WTC11 (cell line): Measurements from ENCODE around the gene KCNA2. TPM values are rescaled to one million over a fixed set of nuclear protein-coding genes. Genes with fewer than 3 reads are reported as not detected.

Experiments
- ATAC-seq: fragments of 200-7000 bp; cut with Tn5 transposase; 2 replicates; pipeline ENCODE4 v1.10.0; 2021; ENCODE audit warnings: mild to moderate bottlenecking, moderate library complexity
- CTCF ChIA-PET: fragments of 300-600 bp; sonication (Branson Sonifier 250); formaldehyde crosslinking; loops from one replicate; lab custom pipeline; 2021; ENCODE audit warnings: antibody characterized with exemption; lab: Charles Lee
- POLR2A ChIA-PET: fragments of 350-600 bp; sonication (Branson Sonifier 250); formaldehyde crosslinking; loops from one replicate; lab custom pipeline; 2021; ENCODE audit warnings: antibody characterized with exemption; lab: Charles Lee
- DNase-seq: peaks from one replicate; pipeline ENCODE4 v3.0.0; 2021; ENCODE audit warnings: low spot score
- H3K27ac Mint-ChIP-seq: 2 replicates; pipeline ENCODE4 v1.8.0; 2021; ENCODE audit warnings: mixed read lengths
- H3K27me3 Mint-ChIP-seq: 2 replicates; pipeline ENCODE4 v1.8.0; 2021; ENCODE audit warnings: low read depth, mild to moderate bottlenecking, moderate library complexity, mixed read lengths
- H3K36me3 Mint-ChIP-seq: 2 replicates; pipeline ENCODE4 v1.8.0; 2021; ENCODE audit warnings: mixed read lengths
- H3K4me1 Mint-ChIP-seq: 2 replicates; pipeline ENCODE4 v1.8.0; 2022; ENCODE audit warnings: mixed read lengths
- H3K4me3 Mint-ChIP-seq: 2 replicates; pipeline ENCODE4 v1.8.0; 2021; ENCODE audit warnings: mild to moderate bottlenecking, moderate library complexity, mixed read lengths
- H3K9me3 Mint-ChIP-seq: 2 replicates; pipeline ENCODE4 v1.8.0; 2021; ENCODE audit warnings: mixed read lengths
- CREB1 ChIP-seq: sonication (generic); formaldehyde crosslinking; IDR thresholded peaks from 2 replicates; pipeline ENCODE4 v1.8.0; 2023; ENCODE audit warnings: mild to moderate bottlenecking, missing genetic modification reagents
- ETV6 ChIP-seq: sonication (generic); formaldehyde crosslinking; IDR thresholded peaks from 2 replicates; pipeline ENCODE4 v1.8.1; 2022; ENCODE audit warnings: mild to moderate bottlenecking, missing genetic modification reagents
- FOXJ3 ChIP-seq: sonication (generic); formaldehyde crosslinking; IDR thresholded peaks from 2 replicates; pipeline ENCODE4 v1.9.0; 2021; ENCODE audit warnings: missing genetic modification reagents, mild to moderate bottlenecking, borderline replicate concordance
- HMGA2 ChIP-seq: fragments of 250-450 bp; sonication (Bioruptor Pico); IDR thresholded peaks from 2 replicates; pipeline ENCODE4 v1.4.0; 2021; ENCODE audit warnings: mild to moderate bottlenecking, moderate library complexity
- NFATC4 ChIP-seq: fragments of 250-450 bp; sonication (Bioruptor Pico); IDR thresholded peaks from 2 replicates; pipeline ENCODE4 v1.9.0; 2021; ENCODE audit warnings: mild to moderate bottlenecking
- NFYB ChIP-seq: sonication (generic); formaldehyde crosslinking; conservative IDR thresholded peaks from 2 replicates; pipeline ENCODE4 v1.8.0; 2022; ENCODE audit warnings: low read depth, missing genetic modification reagents
- NR3C1 ChIP-seq: sonication (generic); formaldehyde crosslinking; conservative IDR thresholded peaks from 2 replicates; pipeline ENCODE4 v1.8.1; 2023; ENCODE audit warnings: low read depth, mild to moderate bottlenecking, missing genetic modification reagents
- OVOL2 ChIP-seq: fragments of 250-450 bp; sonication (Bioruptor Pico); IDR thresholded peaks from 2 replicates; pipeline ENCODE4 v1.9.0; 2021; ENCODE audit warnings: mild to moderate bottlenecking, borderline replicate concordance
- TEAD1 ChIP-seq: sonication (generic); formaldehyde crosslinking; IDR thresholded peaks from 2 replicates; pipeline ENCODE4 v1.8.0; 2022; ENCODE audit warnings: mild to moderate bottlenecking, missing genetic modification reagents
- ZNF263 ChIP-seq: sonication (generic); formaldehyde crosslinking; IDR thresholded peaks from 2 replicates; pipeline ENCODE4 v1.8.1; 2022; ENCODE audit warnings: low read depth, mild to moderate bottlenecking, moderate library complexity, missing genetic modification reagents
- total RNA-seq: library from RNA; stranded (reverse); gene quantifications from 3 replicates; pipeline ENCODE4 v1.2.3, GENCODE V29; 2021
- TF ChIP-seq, protein P1 (sequence below): fragments of 250-450 bp; sonication (Bioruptor Pico); conservative IDR thresholded peaks from 2 replicates; pipeline ENCODE4 v1.9.0; 2021; ENCODE audit warnings: mild to moderate bottlenecking
- TF ChIP-seq, protein P2 (sequence below): sonication (generic); formaldehyde crosslinking; conservative IDR thresholded peaks from 2 replicates; pipeline ENCODE4 v1.8.1; 2022; ENCODE audit warnings: mild to moderate bottlenecking, missing genetic modification reagents
- TF ChIP-seq, protein P3 (sequence below): sonication (generic); formaldehyde crosslinking; IDR thresholded peaks from 2 replicates; pipeline ENCODE4 v1.8.1; 2022; ENCODE audit warnings: low read depth, mild to moderate bottlenecking, moderate library complexity, missing genetic modification reagents, borderline replicate concordance
- TF ChIP-seq, protein P4 (sequence below): sonication (generic); formaldehyde crosslinking; IDR thresholded peaks from 2 replicates; pipeline ENCODE4 v1.8.1; 2023; ENCODE audit warnings: mild to moderate bottlenecking, missing genetic modification reagents
- TF ChIP-seq, protein P5 (sequence below): fragments of 250-450 bp; sonication (Bioruptor Pico); IDR thresholded peaks from 2 replicates; pipeline ENCODE4 v1.9.0; 2021; ENCODE audit warnings: moderate library complexity, mild to moderate bottlenecking, inconsistent platforms, borderline replicate concordance
- TF ChIP-seq, protein P6 (sequence below): sonication (generic); formaldehyde crosslinking; IDR thresholded peaks from 2 replicates; pipeline ENCODE4 v1.8.1; 2023; ENCODE audit warnings: mild to moderate bottlenecking, missing genetic modification reagents, moderate library complexity
- TF ChIP-seq, protein P7 (sequence below): fragments of 250-450 bp; sonication (Bioruptor Pico); IDR thresholded peaks from 2 replicates; pipeline ENCODE4 v1.9.0; 2021; ENCODE audit warnings: mild to moderate bottlenecking
- TF ChIP-seq, protein P8 (sequence below): fragments of 250-450 bp; sonication (Bioruptor Pico); IDR thresholded peaks from 2 replicates; pipeline ENCODE4 v1.9.0; 2021; ENCODE audit warnings: mild to moderate bottlenecking, borderline replicate concordance

KCNA2 gene
- total RNA-seq, 1 experiment from 2014 or later, result 0.50 TPM

DNA sequence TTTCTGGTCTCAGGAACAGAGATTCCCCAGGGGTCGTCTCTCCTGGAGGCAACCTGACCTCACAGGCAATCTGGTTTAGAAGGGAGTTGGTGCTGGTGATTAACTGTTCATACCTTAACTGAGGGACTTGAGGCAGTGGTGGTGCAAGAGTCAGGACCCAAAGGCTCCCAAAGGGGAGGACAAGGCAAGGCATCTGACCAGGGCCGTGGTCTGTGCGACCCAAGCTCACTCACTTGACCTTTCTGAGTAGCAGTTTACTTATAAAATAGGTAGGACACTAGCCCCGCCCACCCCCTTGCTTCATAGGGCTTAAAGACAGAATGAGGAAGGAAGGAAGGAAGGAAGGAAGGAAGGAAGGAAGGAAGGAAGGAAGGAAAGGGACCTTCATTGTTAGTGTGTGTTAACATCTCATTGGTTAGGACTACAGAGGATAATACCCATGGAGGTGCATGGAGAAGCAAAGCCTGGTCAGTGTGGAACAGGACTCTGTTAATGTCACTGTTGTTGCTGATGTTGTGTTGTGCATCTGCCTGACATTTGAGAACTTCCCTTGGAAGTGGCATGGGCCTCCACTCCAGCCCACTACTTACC, 4.6 kb upstream of the KCNA2 start (continued):
- TF ChIP-seq, protein P1, sequence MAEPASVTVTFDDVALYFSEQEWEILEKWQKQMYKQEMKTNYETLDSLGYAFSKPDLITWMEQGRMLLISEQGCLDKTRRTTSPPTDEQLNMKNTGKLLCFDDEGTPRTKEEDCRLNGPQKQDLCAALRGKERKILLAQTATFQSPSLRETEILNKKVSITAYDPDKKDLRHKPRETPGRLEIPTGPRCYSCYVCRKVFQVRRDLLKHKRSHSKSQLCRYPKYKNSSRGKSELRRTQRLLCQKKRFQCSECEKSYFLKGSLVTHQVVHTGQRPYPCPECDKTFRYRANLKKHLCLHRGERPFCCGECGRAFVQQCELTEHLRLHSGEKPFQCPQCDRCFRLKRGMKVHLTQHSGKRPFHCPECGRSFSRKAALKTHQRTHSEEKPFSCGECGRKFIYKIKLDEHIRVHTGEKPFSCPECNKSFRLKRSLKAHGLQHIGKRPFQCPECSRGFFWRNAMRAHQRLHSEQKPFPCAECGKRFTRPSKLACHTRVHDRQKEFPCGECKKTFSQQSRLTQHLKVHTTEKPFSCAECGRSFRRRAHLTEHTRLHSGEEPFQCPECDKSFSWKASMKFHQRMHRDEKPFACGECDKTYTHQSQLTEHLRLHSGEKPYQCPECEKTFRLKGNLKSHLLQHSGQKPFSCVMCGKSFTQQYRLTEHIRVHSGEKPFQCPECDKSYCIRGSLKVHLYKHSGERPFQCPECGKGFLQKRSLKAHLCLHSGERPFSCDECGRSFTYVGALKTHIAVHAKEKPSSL (CRISPR knock-in tag), result no peak

DNA sequence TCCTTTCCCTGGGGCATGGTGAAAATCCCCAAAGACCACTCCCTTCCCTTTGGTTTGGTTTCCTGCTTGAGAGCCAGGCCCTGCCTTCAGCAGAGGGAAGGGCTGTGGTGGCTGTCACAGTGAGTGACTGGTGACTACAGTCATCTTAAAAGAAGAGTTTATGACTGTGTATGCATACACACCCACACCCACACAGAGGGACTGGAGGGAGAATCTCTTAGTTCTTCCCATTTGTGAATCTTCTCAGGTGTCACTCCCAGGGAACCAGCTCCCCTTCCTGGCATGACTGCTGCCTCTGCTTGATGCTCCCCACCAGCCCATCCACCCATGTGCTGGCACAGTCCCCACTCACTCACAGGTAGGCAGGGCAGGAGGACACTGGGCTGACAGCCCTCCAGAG, 3.9 kb upstream of the KCNA2 start:
- H3K9me3 Mint-ChIP-seq, result no peaks in the 10 kb centered on the region
- ATAC-seq, result no peak
- peaks cover 15% of the 10 kb centered on the region for H3K4me1 Mint-ChIP-seq
- TF ChIP-seq NFYB (CRISPR knock-in tag) (no peak), FOXJ3 (CRISPR knock-in tag) (no peak), TEAD1 (CRISPR knock-in tag) (no peak), NFATC4 (CRISPR knock-in tag) (no peak), OVOL2 (CRISPR knock-in tag) (no peak), CREB1 (CRISPR knock-in tag) (no peak), HMGA2 (CRISPR knock-in tag) (no peak)
- TF ChIP-seq, protein P2, sequence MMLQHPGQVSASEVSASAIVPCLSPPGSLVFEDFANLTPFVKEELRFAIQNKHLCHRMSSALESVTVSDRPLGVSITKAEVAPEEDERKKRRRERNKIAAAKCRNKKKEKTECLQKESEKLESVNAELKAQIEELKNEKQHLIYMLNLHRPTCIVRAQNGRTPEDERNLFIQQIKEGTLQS (CRISPR knock-in tag), result no peak
- TF ChIP-seq, protein P3, sequence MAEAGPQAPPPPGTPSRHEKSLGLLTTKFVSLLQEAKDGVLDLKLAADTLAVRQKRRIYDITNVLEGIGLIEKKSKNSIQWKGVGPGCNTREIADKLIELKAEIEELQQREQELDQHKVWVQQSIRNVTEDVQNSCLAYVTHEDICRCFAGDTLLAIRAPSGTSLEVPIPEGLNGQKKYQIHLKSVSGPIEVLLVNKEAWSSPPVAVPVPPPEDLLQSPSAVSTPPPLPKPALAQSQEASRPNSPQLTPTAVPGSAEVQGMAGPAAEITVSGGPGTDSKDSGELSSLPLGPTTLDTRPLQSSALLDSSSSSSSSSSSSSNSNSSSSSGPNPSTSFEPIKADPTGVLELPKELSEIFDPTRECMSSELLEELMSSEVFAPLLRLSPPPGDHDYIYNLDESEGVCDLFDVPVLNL (CRISPR knock-in tag), result no peak
- TF ChIP-seq, protein P4, sequence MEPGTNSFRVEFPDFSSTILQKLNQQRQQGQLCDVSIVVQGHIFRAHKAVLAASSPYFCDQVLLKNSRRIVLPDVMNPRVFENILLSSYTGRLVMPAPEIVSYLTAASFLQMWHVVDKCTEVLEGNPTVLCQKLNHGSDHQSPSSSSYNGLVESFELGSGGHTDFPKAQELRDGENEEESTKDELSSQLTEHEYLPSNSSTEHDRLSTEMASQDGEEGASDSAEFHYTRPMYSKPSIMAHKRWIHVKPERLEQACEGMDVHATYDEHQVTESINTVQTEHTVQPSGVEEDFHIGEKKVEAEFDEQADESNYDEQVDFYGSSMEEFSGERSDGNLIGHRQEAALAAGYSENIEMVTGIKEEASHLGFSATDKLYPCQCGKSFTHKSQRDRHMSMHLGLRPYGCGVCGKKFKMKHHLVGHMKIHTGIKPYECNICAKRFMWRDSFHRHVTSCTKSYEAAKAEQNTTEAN (CRISPR knock-in tag), result no peak
- TF ChIP-seq, protein P5, sequence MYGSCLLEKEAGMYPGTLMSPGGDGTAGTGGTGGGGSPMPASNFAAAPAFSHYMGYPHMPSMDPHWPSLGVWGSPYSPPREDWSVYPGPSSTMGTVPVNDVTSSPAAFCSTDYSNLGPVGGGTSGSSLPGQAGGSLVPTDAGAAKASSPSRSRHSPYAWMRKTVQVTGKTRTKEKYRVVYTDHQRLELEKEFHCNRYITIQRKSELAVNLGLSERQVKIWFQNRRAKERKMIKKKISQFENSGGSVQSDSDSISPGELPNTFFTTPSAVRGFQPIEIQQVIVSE (CRISPR knock-in tag), result no peak
- H3K36me3 Mint-ChIP-seq, result no peaks in the 10 kb centered on the region
- no peak overlapping the region for H3K4me3 Mint-ChIP-seq
- no peak overlapping the region for H3K27ac Mint-ChIP-seq
- DNase-seq, result no peak
- ChIA-PET POLR2A (no interaction called here), CTCF (interaction anchor here (0.8 to 2.9 kb wide), 4 partner anchors 10 to 171 kb away, joined by 3 to 14 read pairs (median 7); no protein-coding TSS in a partner anchor)
- peaks cover 63% of the 10 kb centered on the region for H3K27me3 Mint-ChIP-seq

DNA sequence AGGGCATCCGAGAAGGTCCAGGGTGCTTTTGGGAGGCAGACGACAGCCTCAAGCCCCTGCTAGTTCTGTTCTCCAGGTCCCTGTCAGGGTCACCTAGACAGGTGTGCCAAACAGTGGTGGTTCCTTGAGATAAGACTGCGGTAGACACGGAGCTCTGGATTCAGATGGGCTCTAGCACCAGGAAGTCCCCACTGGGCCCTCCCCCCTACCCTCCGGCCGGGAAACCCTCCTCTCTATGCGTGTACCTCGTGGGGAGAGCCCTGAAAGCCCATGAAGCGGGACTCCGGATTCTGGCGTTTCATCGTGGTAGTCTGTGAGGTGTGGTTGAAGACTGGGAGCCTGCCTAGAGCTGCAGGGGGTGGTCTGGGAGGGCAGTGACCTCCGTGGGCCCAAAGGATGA, 2.1 kb upstream of the KCNA2 start:
- peak overlapping the region; percentile 59 for H3K4me3 Mint-ChIP-seq
- ChIA-PET CTCF (interaction anchor here (2.9 to 5.5 kb wide), 5 partner anchors 11 to 173 kb away, joined by 14 to 57 read pairs (median 31); no protein-coding TSS in a partner anchor), POLR2A (interaction anchor here (0.6 kb wide), 1 partner anchor 975 kb away, joined by 3 read pairs; no protein-coding TSS in a partner anchor)
- peaks cover 75% of the 10 kb centered on the region for H3K27me3 Mint-ChIP-seq
- H3K9me3 Mint-ChIP-seq, result no peaks in the 10 kb centered on the region
- H3K36me3 Mint-ChIP-seq, result no peaks in the 10 kb centered on the region
- ATAC-seq (no peak), DNase-seq (no peak)
- H3K4me1 Mint-ChIP-seq, result peaks cover 15% of the 10 kb centered on the region
- no peak overlapping the region for H3K27ac Mint-ChIP-seq
- TF ChIP-seq, protein P6, sequence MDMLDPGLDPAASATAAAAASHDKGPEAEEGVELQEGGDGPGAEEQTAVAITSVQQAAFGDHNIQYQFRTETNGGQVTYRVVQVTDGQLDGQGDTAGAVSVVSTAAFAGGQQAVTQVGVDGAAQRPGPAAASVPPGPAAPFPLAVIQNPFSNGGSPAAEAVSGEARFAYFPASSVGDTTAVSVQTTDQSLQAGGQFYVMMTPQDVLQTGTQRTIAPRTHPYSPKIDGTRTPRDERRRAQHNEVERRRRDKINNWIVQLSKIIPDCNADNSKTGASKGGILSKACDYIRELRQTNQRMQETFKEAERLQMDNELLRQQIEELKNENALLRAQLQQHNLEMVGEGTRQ, result no peak
- no peak for TF ChIP-seq TEAD1 (CRISPR knock-in tag)
- TF ChIP-seq ETV6, result no peak
- TF ChIP-seq, protein P7, sequence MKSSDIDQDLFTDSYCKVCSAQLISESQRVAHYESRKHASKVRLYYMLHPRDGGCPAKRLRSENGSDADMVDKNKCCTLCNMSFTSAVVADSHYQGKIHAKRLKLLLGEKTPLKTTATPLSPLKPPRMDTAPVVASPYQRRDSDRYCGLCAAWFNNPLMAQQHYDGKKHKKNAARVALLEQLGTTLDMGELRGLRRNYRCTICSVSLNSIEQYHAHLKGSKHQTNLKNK (CRISPR knock-in tag), result no peak
- TF ChIP-seq, protein P8, sequence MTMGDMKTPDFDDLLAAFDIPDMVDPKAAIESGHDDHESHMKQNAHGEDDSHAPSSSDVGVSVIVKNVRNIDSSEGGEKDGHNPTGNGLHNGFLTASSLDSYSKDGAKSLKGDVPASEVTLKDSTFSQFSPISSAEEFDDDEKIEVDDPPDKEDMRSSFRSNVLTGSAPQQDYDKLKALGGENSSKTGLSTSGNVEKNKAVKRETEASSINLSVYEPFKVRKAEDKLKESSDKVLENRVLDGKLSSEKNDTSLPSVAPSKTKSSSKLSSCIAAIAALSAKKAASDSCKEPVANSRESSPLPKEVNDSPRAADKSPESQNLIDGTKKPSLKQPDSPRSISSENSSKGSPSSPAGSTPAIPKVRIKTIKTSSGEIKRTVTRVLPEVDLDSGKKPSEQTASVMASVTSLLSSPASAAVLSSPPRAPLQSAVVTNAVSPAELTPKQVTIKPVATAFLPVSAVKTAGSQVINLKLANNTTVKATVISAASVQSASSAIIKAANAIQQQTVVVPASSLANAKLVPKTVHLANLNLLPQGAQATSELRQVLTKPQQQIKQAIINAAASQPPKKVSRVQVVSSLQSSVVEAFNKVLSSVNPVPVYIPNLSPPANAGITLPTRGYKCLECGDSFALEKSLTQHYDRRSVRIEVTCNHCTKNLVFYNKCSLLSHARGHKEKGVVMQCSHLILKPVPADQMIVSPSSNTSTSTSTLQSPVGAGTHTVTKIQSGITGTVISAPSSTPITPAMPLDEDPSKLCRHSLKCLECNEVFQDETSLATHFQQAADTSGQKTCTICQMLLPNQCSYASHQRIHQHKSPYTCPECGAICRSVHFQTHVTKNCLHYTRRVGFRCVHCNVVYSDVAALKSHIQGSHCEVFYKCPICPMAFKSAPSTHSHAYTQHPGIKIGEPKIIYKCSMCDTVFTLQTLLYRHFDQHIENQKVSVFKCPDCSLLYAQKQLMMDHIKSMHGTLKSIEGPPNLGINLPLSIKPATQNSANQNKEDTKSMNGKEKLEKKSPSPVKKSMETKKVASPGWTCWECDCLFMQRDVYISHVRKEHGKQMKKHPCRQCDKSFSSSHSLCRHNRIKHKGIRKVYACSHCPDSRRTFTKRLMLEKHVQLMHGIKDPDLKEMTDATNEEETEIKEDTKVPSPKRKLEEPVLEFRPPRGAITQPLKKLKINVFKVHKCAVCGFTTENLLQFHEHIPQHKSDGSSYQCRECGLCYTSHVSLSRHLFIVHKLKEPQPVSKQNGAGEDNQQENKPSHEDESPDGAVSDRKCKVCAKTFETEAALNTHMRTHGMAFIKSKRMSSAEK (CRISPR knock-in tag), result no peak
- TF ChIP-seq OVOL2 (CRISPR knock-in tag), result no peak
- no peak for TF ChIP-seq ZNF263
- TF ChIP-seq NR3C1 (CRISPR knock-in tag), result no peak
